Prostate gland (tissue), 2 donors: ENCODE data around the gene UQCRC2.

Experiments used
- CTCF ChIP-seq, 4 experiments: fragments of 200-600 bp in 2 of 4; fragments of 450-650 bp in 2 of 4; sonication (generic) in 2 of 4; IDR thresholded peaks; 1 replicate in 3 of 4; 2 replicates in 1 of 4; pipeline ENCODE4 v1.5.1; 2016 to 2019; ENCODE audit warnings: antibody characterized with exemption in 4 of 4, mild to moderate bottlenecking in 2 of 4, moderate library complexity in 2 of 4
- POLR2A ChIP-seq: fragments of 450-650 bp; IDR thresholded peaks from one replicate; pipeline ENCODE4 v1.6.1; 2016; ENCODE audit warnings: antibody characterized with exemption, mild to moderate bottlenecking
- POLR2AphosphoS5 ChIP-seq: sonication (generic); formaldehyde crosslinking; IDR thresholded peaks from one replicate; pipeline ENCODE4 v1.6.1; 2017; ENCODE audit warnings: antibody characterized with exemption

GRCh38 chr16:22022151-22022550 lies 69.0 kb downstream of the UQCRC2 start:
- TF ChIP-seq POLR2AphosphoS5 (no peak), CTCF (IDR thresholded peaks at IDR 0.05) (no peak), POLR2A (no peak)
